ENCODE results near the gene C1orf198. TPM values are rescaled to one million over a fixed set of nuclear protein-coding genes. Genes with fewer than 3 reads are reported as not detected.

The C1orf198 gene
- total RNA-seq = 100 to 1,000 TPM; 166 to 273 TPM

- no peak for TF ChIP-seq CTCF (IDR thresholded peaks at IDR 0.05)
- H3K9me3 ChIP-seq = no peaks in the 10 kb centered on the region
- H3K36me3 ChIP-seq = no peaks in the 10 kb centered on the region
- H3K27me3 ChIP-seq (replicated peaks; ENCODE audit: insufficient read depth) = no peaks in the 10 kb centered on the region
- peak within 1 kb of the TSS; percentile 94 to 96 for H3K27ac ChIP-seq
- H3K4me3 ChIP-seq = peak within 1 kb of the TSS; percentile 99
- ATAC-seq (ENCODE audit: insufficient number of reproducible peaks, low FRiP score, low read depth) (peak; percentile 68), DNase-seq (ENCODE audit: low spot score) (no peak)
- peaks cover 35 to 51% of the 10 kb centered on the region in 2 donors for H3K4me1 ChIP-seq (ENCODE audit: control insufficient read depth in 1 of 2, low read depth in 2 of 2)
Measured at GRCh38 chr1:230867903-230868735, at the start of gene C1orf198. TSS of gene C1orf198 (minus strand) at chr1:230868521. CDS start at chr1:230868512, 9 bp downstream.

GRCh38 chr1:230917284-230918135 is 49.2 kb upstream of the C1orf198 start:
- Histone ChIP-seq H3K27ac (no peak overlapping the region), H3K36me3 (peaks cover 16% of the 10 kb centered on the region), H3K27me3 (replicated peaks; ENCODE audit: insufficient read depth) (no peaks in the 10 kb centered on the region)

GRCh38 chr1:230916587-230917283 is 48.4 kb upstream of the C1orf198 start:
- no peak for DNase-seq (ENCODE audit: low spot score)
- no peak for ATAC-seq (ENCODE audit: insufficient number of reproducible peaks, low FRiP score, low read depth)
- Histone ChIP-seq H3K27ac (no peak overlapping the region), H3K4me1 (ENCODE audit: control insufficient read depth in 1 of 2, low read depth in 2 of 2) (peaks cover 4 to 11% of the 10 kb centered on the region in 2 donors), H3K9me3 (no peaks in the 10 kb centered on the region), H3K27me3 (replicated peaks; ENCODE audit: insufficient read depth) (no peaks in the 10 kb centered on the region), H3K4me3 (no peak overlapping the region), H3K36me3 (peaks cover 16% of the 10 kb centered on the region)
- no peak for TF ChIP-seq CTCF (IDR thresholded peaks at IDR 0.05)

More at GRCh38 chr1:230917284-230918135, 49.2 kb upstream of the C1orf198 start:
- H3K9me3 ChIP-seq = no peaks in the 10 kb centered on the region
- peaks cover 4 to 14% of the 10 kb centered on the region in 2 donors for H3K4me1 ChIP-seq (ENCODE audit: control insufficient read depth in 1 of 2, low read depth in 2 of 2)
- no peak overlapping the region for H3K4me3 ChIP-seq
- DNase-seq (ENCODE audit: low spot score) (peak; percentile 40), ATAC-seq (ENCODE audit: insufficient number of reproducible peaks, low FRiP score, low read depth) (peak; percentile 63)
- peak; percentile 49 for TF ChIP-seq CTCF (IDR thresholded peaks at IDR 0.05)

DNA sequence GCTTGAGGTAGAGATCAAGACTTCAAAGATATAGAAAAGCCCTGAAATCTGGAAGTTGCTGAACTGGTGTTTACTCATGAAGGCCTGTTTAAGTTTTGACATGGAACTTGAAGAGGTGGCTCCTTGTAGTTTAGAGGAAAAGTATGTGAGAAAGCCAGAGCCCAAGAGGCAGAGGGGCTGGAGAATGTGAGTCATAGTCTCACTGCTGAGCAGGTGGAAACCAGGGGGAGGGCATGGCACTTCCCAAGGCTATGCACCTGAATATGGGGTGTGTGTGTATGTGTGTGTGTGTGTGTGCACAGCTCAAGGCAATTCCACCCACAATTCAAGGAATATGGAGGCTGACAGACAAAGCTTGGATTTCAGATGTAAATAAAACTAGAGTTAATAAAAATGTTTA is 46.8 kb upstream of the C1orf198 start:
- Histone ChIP-seq H3K27me3 (replicated peaks; ENCODE audit: insufficient read depth) (no peaks in the 10 kb centered on the region), H3K36me3 (peaks cover 15% of the 10 kb centered on the region), H3K4me1 (ENCODE audit: control insufficient read depth in 1 of 2, low read depth in 2 of 2) (peaks cover 4 to 24% of the 10 kb centered on the region in 2 donors), H3K9me3 (no peaks in the 10 kb centered on the region), H3K27ac (no peak overlapping the region), H3K4me3 (no peak overlapping the region)
- ATAC-seq (ENCODE audit: insufficient number of reproducible peaks, low FRiP score, low read depth) = no peak
- DNase-seq (ENCODE audit: low spot score) = no peak
- no peak for TF ChIP-seq CTCF (IDR thresholded peaks at IDR 0.05)

All from thoracic aorta (tissue), 2 donors.